K562 (cell line): Measurements from ENCODE around the gene CRYBA4. TPM values are rescaled to one million over a fixed set of nuclear protein-coding genes. Genes with fewer than 3 reads are reported as not detected.
A peak's percentile ranks its signal among the peaks of the same experiment; 100 is the strongest.

Source experiments
- ATAC-seq: fragments of 200-7000 bp; cut with Tn5 transposase; 3 replicates; pipeline ENCODE4 v1.9.1; 2020; ENCODE audit warnings: moderate library complexity
- BruUV-seq: library from RNA; stranded (reverse); fragments of 400-500 nt; replicated peaks from 2 replicates; lab custom pipeline; 2021; lab: Mats Ljungman, UMichigan
- CTCF ChIA-PET: fragments of 300-600 bp; formaldehyde crosslinking; extraction: SDS; loops from one replicate; lab custom pipeline; 2021; ENCODE audit warnings: low intra/inter-chr PET ratio; lab: Yijun Ruan, JAX
- POLR2A ChIA-PET: fragments of 300-600, 350-650 bp; sonication (Branson Sonifier 250); formaldehyde crosslinking; extraction: SDS; loops from one replicate; lab custom pipeline; 2021; ENCODE audit warnings: antibody characterized with exemption, inconsistent platforms; lab: Yijun Ruan, JAX
- DNase-seq, 4 experiments: peaks; one replicate each; pipeline versions ENCODE4 v3.0.0 to v3.0.0-alpha.2; 2011 to 2018; ENCODE audit warnings: low spot score in 3 of 4, mixed read lengths in 3 of 4; ENCODE audit errors: extremely low read depth in 1 of 4
- FAIRE-seq: peaks from 2 replicates; lab custom pipeline; 2011; peaks lifted over from hg19 to GRCh38; lab: Jason Lieb, UNC
- H2AFZ ChIP-seq: 2 replicates; pipeline ENCODE4 v1.6.0; 2011; ENCODE audit warnings: low read depth, low read length, control low read depth, inconsistent platforms
- H3K27ac ChIP-seq: fragments of 200-600 bp; 3 replicates; pipeline ENCODE4 v1.8.0; 2011; ENCODE audit warnings: low read depth, mild to moderate bottlenecking, control low read depth, inconsistent platforms, low read length, moderate library complexity, mixed read lengths; ENCODE audit errors: extremely low read depth
- H3K27me3 ChIP-seq, 2 experiments: fragments of 300-600 bp in 1 of 2; 2 replicates in 1 of 2; 3 replicates in 1 of 2; pipeline versions ENCODE4 v1.6.0 to v1.8.0; 2011; ENCODE audit warnings: inconsistent platforms in 2 of 2, low read length in 2 of 2, mild to moderate bottlenecking in 1 of 2, mixed read lengths in 1 of 2, moderate library complexity in 1 of 2; ENCODE audit not compliant: control insufficient read depth in 2 of 2, insufficient read depth in 2 of 2
- H3K36me3 ChIP-seq: fragments of 300-600 bp; 3 replicates; pipeline ENCODE4 v1.8.0; 2011; ENCODE audit warnings: mild to moderate bottlenecking, low read length, inconsistent platforms; ENCODE audit not compliant: control insufficient read depth, insufficient read depth
- H3K4me1 ChIP-seq, 2 experiments: fragments of 200-600 bp in 1 of 2; replicated peaks in 1 of 2; 2 replicates in 1 of 2; 3 replicates in 1 of 2; pipeline versions ENCODE4 v1.5.1 to v1.8.0; 2011; ENCODE audit warnings: inconsistent platforms in 2 of 2, low read length in 2 of 2, mild to moderate bottlenecking in 1 of 2, mixed read lengths in 1 of 2, moderate library complexity in 1 of 2; ENCODE audit not compliant: control insufficient read depth in 2 of 2, insufficient read depth in 2 of 2
- H3K4me2 ChIP-seq: 2 replicates; pipeline ENCODE4 v1.6.1; 2011; ENCODE audit warnings: low read length, control low read depth, inconsistent platforms, mixed read lengths; ENCODE audit not compliant: insufficient read depth
- H3K4me3 ChIP-seq: fragments of 200-600 bp; sonication (generic), shearing (Covaris generic); 2 replicates; pipeline ENCODE4 v1.5.1; 2016; ENCODE audit warnings: control low read depth, inconsistent platforms
- H3K79me2 ChIP-seq: fragments of 200-600 bp; 3 replicates; pipeline ENCODE4 v1.8.0; 2011; ENCODE audit warnings: low read length, inconsistent platforms; ENCODE audit not compliant: control insufficient read depth, insufficient read depth
- H3K9ac ChIP-seq, 2 experiments: 2 replicates each; pipeline versions ENCODE4 v1.6.0 to v1.6.1; 2011; ENCODE audit warnings: low read depth in 2 of 2, low read length in 2 of 2, control low read depth in 1 of 2, inconsistent platforms in 1 of 2, mild to moderate bottlenecking in 1 of 2, mixed read lengths in 1 of 2; ENCODE audit not compliant: insufficient read depth in 1 of 2
- H3K9me1 ChIP-seq: one replicate; pipeline ENCODE4 v1.6.0; 2011; ENCODE audit warnings: inconsistent platforms, mild to moderate bottlenecking, low read length, moderate library complexity; ENCODE audit not compliant: control insufficient read depth, insufficient read depth
- H3K9me3 ChIP-seq: replicated peaks from 2 replicates; pipeline ENCODE4 v1.5.1; 2011; ENCODE audit warnings: low read depth, low read length, inconsistent platforms; ENCODE audit not compliant: control insufficient read depth, insufficient read depth
- H4K20me1 ChIP-seq: replicated peaks from 2 replicates; pipeline ENCODE4 v1.6.1; 2011; ENCODE audit warnings: low read length, inconsistent platforms, mixed read lengths; ENCODE audit not compliant: control insufficient read depth, insufficient read depth
- BHLHE40 ChIP-seq: IDR thresholded peaks from 2 replicates; pipeline ENCODE4 v1.6.1; 2011; ENCODE audit warnings: low read length, improper control_type of control experiment
- CHD2 ChIP-seq: IDR thresholded peaks from 2 replicates; pipeline ENCODE4 v1.6.1; 2011; ENCODE audit warnings: low read depth, low read length
- E2F3 ChIP-seq: fragments of 250-450 bp; sonication (Bioruptor Pico); IDR thresholded peaks from 2 replicates; pipeline ENCODE4 v1.4.0; 2020; ENCODE audit warnings: mild to moderate bottlenecking
- EHMT2 ChIP-seq: fragments of 450-650 bp; IDR thresholded peaks from 2 replicates; pipeline ENCODE4 v1.6.1; 2018; ENCODE audit warnings: antibody characterized with exemption
- NR2C1 ChIP-seq, 2 experiments: fragments of 450-650 bp; IDR thresholded peaks; 2 replicates each; pipeline ENCODE4 v1.6.1; 2017; ENCODE audit warnings: mild to moderate bottlenecking in 2 of 2, antibody characterized with exemption in 1 of 2, inconsistent platforms in 1 of 2, missing compliant biosample characterization in 1 of 2, missing genetic modification characterization in 1 of 2
- POLR2AphosphoS5 ChIP-seq: IDR thresholded peaks from 2 replicates; pipeline ENCODE4 v1.6.1; 2011; ENCODE audit warnings: mild to moderate bottlenecking, low read depth, low read length, moderate library complexity; ENCODE audit not compliant: control insufficient read depth, insufficient read depth
- POLR2G ChIP-seq: fragments of 200-400 bp; formaldehyde crosslinking; IDR thresholded peaks from 2 replicates; pipeline ENCODE4 v1.6.1; 2017; ENCODE audit warnings: low read depth, mild to moderate bottlenecking, antibody characterized with exemption, low read length, moderate library complexity
- RBM25 ChIP-seq: fragments of 200-400 bp; formaldehyde crosslinking; IDR thresholded peaks from 2 replicates; pipeline ENCODE4 v1.6.1; 2018; ENCODE audit warnings: low read length, low read depth, moderate library complexity; ENCODE audit not compliant: severe bottlenecking
- TARDBP ChIP-seq: fragments of 450-650 bp; IDR thresholded peaks from 2 replicates; pipeline ENCODE4 v1.6.1; 2016
- TEAD2 ChIP-seq: fragments of 450-650 bp; IDR thresholded peaks from 2 replicates; pipeline ENCODE4 v1.6.1; 2016; ENCODE audit warnings: missing genetic modification characterization, control low read depth, missing compliant biosample characterization
- TRIM28 ChIP-seq: fragments of 450-650 bp; IDR thresholded peaks from 2 replicates; pipeline ENCODE4 v1.6.1; 2017
- ZNF121 ChIP-seq: sonication (generic); formaldehyde crosslinking; conservative IDR thresholded peaks from 2 replicates; pipeline ENCODE4 v1.8.0; 2022; ENCODE audit warnings: missing genetic modification reagents
- ZNF253 ChIP-seq: fragments of 250-450 bp; sonication (Bioruptor Pico); conservative IDR thresholded peaks from 2 replicates; pipeline ENCODE4 v1.6.1; 2021; ENCODE audit warnings: mild to moderate bottlenecking
- WGBS: fragments of 100-300 bp; shearing (Covaris generic); methylation state at CpG from one replicate; pipeline ENCODE4 v1.1.6; 2016; ENCODE audit warnings: low coverage, mixed read lengths; ENCODE audit not compliant: insufficient coverage; ENCODE audit errors: missing lambda C conversion rate; 5-methylcytosine and 5-hydroxymethylcytosine counted together
- in situ Hi-C: fragments of 300-500 bp; cut with MboI; formaldehyde crosslinking; loops from 4 replicates; pipeline ENCODE4 v1.15.0; 2018; ENCODE audit warnings: inconsistent platforms, mixed read lengths
- intact Hi-C: fragments of 100-400 bp; cut with micrococcal nuclease; formaldehyde crosslinking; loops from 2 replicates; pipeline ENCODE4 v1.14.2; 2022
- polyA plus RNA-seq, 8 experiments: library from polyadenylated mRNA; depleted of rRNA in 4 of 8; stranded (reverse) in 5 of 8; unstranded in 3 of 8; fragments of >200 nt; fragmentation: Nextera tagmentation in 2 of 8; fragmentation: Illumina TruSeq in 1 of 8; extraction: Ambion mirVana in 2 of 8; extraction: Trizol in 1 of 8; gene quantifications; 2 replicates each; pipeline versions ENCODE4 v1.2.1 to v1.2.3, GENCODE V29; 2011 to 2014; ENCODE audit warnings: inconsistent platforms in 1 of 8, missing spikeins in 1 of 8
- total RNA-seq, 7 experiments: library from RNA; depleted of rRNA in 6 of 7; stranded (reverse); fragments of >200 nt in 6 of 7; fragmentation: Illumina TruSeq in 2 of 7; extraction: Trizol in 2 of 7; gene quantifications; 2 replicates each; pipeline versions ENCODE4 v1.2.1 to v1.2.3, GENCODE V29; 2011 to 2021; ENCODE audit warnings: low replicate concordance in 1 of 7
- TF ChIP-seq, protein P1 (sequence below): fragments of 450-650 bp; formaldehyde crosslinking; IDR thresholded peaks from 2 replicates; pipeline ENCODE4 v1.4.0; 2022; ENCODE audit warnings: mild to moderate bottlenecking, moderate library complexity
- TF ChIP-seq, protein P2 (sequence below): sonication (generic); formaldehyde crosslinking; IDR thresholded peaks from 2 replicates; pipeline ENCODE4 v1.8.1; 2023; ENCODE audit warnings: mild to moderate bottlenecking, missing genetic modification reagents
- TF ChIP-seq, protein P3 (sequence below): sonication (generic); formaldehyde crosslinking; IDR thresholded peaks from 2 replicates; pipeline ENCODE4 v1.8.0; 2022; ENCODE audit warnings: missing genetic modification reagents, mild to moderate bottlenecking, moderate library complexity, borderline replicate concordance
- TF ChIP-seq, protein P4 (sequence below), 2 experiments: fragments of 200-800 bp in 1 of 2; sonication (Bioruptor generic) in 1 of 2; sonication (generic) in 1 of 2; formaldehyde crosslinking in 1 of 2; IDR thresholded peaks in 1 of 2; conservative IDR thresholded peaks in 1 of 2; 2 replicates each; pipeline versions ENCODE4 v1.5.0 to v1.6.1; 2016 to 2020; ENCODE audit warnings: missing compliant biosample characterization in 1 of 2, missing genetic modification characterization in 1 of 2, missing genetic modification reagents in 1 of 2

Gene CRYBA4
- total and polyA plus RNA-seq, 9 of the 15 experiments (the other 6 are each of a cell fraction or from before 2014, with no cell fraction given) = 0.59 to 3.3 (median 1.6) TPM

DNA sequence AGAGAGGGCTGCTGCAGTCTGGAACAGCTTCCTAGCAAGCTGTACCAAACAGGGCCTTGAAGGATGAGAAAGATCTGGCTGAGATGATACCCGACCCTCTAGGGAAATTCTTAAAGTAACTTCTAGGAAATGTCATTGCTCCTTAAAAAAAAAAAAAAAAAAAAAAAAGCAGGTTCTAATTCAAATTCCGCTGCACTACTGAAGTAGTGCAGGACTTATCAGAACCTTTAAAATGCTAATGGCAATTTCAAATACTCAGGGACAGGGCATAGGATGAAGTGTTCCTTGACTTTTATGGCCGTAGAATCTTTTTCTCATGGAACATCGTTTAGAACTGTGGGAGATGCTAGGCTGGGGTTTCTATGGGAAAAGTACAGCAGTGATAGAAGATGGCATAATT is 48.7 kb downstream of the CRYBA4 start (continued):
- TF ChIP-seq TEAD2 (no peak), CHD2 (no peak)
- TF ChIP-seq, protein P1, sequence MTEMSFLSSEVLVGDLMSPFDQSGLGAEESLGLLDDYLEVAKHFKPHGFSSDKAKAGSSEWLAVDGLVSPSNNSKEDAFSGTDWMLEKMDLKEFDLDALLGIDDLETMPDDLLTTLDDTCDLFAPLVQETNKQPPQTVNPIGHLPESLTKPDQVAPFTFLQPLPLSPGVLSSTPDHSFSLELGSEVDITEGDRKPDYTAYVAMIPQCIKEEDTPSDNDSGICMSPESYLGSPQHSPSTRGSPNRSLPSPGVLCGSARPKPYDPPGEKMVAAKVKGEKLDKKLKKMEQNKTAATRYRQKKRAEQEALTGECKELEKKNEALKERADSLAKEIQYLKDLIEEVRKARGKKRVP (CRISPR knock-in tag) = no peak

DNA sequence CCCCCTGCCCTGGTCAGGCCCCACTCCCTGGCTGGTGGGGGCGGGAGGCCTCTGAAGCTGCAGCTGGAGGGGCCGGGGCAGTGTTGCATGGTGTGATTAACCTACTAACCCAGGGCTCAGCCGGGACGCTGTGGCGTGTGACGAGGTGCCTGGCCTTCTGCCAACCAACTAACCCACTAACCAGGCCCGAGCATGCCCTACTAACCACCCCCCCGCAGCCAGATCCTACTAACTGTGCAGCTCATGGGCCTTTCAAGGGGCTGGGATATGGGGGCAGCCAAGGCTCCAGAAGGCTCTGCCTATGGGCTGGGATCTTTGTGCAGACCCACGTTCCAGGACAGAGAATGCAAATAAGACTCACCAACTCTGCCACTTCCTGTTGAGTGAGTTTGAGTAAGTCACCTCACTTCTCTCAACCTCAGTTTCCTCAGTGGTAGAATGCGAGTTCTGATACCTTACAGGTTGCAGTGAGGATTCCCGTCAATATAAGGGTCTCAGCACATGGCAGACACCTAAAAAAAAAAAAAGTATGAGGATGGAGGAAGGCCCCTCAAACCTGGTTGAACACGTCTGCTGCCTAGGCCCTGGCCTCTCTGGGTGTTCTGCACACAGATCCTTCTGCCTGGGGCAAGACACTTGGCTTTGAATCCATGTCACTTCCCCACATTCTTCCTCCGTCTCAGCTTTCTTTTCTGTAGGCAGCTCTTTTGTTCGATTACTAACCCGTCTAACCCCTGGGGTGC is 49.7 kb downstream of the CRYBA4 start:
- 75% methylated on average over 12 of the region's 15 CpGs for WGBS
- TF ChIP-seq POLR2G = no peak
- no peak for TF ChIP-seq TARDBP
- TF ChIP-seq, protein P2, sequence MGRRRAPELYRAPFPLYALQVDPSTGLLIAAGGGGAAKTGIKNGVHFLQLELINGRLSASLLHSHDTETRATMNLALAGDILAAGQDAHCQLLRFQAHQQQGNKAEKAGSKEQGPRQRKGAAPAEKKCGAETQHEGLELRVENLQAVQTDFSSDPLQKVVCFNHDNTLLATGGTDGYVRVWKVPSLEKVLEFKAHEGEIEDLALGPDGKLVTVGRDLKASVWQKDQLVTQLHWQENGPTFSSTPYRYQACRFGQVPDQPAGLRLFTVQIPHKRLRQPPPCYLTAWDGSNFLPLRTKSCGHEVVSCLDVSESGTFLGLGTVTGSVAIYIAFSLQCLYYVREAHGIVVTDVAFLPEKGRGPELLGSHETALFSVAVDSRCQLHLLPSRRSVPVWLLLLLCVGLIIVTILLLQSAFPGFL (CRISPR knock-in tag) = no peak
- TF ChIP-seq RBM25 = no peak
- no peak for TF ChIP-seq E2F3 (CRISPR knock-in tag)
- TF ChIP-seq, protein P3, sequence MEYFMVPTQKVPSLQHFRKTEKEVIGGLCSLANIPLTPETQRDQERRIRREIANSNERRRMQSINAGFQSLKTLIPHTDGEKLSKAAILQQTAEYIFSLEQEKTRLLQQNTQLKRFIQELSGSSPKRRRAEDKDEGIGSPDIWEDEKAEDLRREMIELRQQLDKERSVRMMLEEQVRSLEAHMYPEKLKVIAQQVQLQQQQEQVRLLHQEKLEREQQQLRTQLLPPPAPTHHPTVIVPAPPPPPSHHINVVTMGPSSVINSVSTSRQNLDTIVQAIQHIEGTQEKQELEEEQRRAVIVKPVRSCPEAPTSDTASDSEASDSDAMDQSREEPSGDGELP (CRISPR knock-in tag) = no peak
- no peak for TF ChIP-seq BHLHE40
- TF ChIP-seq NR2C1 (IDR thresholded peaks at IDR 0.05) = no peak
- no peak for TF ChIP-seq NR2C1 (tag; IDR thresholded peaks at IDR 0.05)
- no peak for TF ChIP-seq TRIM28
- no peak for TF ChIP-seq EHMT2
- no peak for TF ChIP-seq POLR2AphosphoS5
- TF ChIP-seq, protein P4, sequence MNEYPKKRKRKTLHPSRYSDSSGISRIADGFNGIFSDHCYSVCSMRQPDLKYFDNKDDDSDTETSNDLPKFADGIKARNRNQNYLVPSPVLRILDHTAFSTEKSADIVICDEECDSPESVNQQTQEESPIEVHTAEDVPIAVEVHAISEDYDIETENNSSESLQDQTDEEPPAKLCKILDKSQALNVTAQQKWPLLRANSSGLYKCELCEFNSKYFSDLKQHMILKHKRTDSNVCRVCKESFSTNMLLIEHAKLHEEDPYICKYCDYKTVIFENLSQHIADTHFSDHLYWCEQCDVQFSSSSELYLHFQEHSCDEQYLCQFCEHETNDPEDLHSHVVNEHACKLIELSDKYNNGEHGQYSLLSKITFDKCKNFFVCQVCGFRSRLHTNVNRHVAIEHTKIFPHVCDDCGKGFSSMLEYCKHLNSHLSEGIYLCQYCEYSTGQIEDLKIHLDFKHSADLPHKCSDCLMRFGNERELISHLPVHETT (CRISPR knock-in tag; conservative IDR thresholded peaks at IDR 0.05 in 1 of 2, IDR thresholded peaks at IDR 0.05 in 1 of 2) = no peak
- no peak for TF ChIP-seq ZNF253 (CRISPR knock-in tag)
- no peak for TF ChIP-seq ZNF121 (CRISPR knock-in tag)

More for the DNA sequence above, 49.7 kb downstream of the CRYBA4 start:
- Histone ChIP-seq H3K9me3 (no peaks in the 10 kb centered on the region), H3K27me3 (no peaks in the 10 kb centered on the region), H3K4me1 (peaks cover 24 to 26% of the 10 kb centered on the region in 2 experiments), H3K27ac (peak overlapping the region; percentile 98; the same call in 1 of the 3 replicates), H3K4me3 (no peak overlapping the region), H3K9ac (no peak overlapping the region), H3K4me2 (peak overlapping the region; percentile 92), H3K36me3 (no peaks in the 10 kb centered on the region), H4K20me1 (no peaks in the 10 kb centered on the region), H3K79me2 (peaks cover 31% of the 10 kb centered on the region), H2AFZ (peak overlapping the region; percentile 95), H3K9me1 (no peaks in the 10 kb centered on the region)
- ATAC-seq = no peak
- FAIRE-seq = no peak
- ChIA-PET POLR2A (interaction anchor here (0.6 kb wide), 1 partner anchor 30 kb away, joined by 3 read pairs; no protein-coding TSS in a partner anchor), CTCF (no interaction called here)
- DNase-seq = no peak
- in situ Hi-C loops (no loop called here), intact Hi-C loops (no loop called here)
- BruUV-seq = no TSS peak
